ENCODE measurements around the gene PIAS3. TPM values are rescaled to one million over a fixed set of nuclear protein-coding genes. Genes with fewer than 3 reads are reported as not detected.

PIAS3 gene
- total and polyA plus RNA-seq, 5 experiments from 2014 or later, result 10.7 to 33.8 (median 14.7) TPM

DNA sequence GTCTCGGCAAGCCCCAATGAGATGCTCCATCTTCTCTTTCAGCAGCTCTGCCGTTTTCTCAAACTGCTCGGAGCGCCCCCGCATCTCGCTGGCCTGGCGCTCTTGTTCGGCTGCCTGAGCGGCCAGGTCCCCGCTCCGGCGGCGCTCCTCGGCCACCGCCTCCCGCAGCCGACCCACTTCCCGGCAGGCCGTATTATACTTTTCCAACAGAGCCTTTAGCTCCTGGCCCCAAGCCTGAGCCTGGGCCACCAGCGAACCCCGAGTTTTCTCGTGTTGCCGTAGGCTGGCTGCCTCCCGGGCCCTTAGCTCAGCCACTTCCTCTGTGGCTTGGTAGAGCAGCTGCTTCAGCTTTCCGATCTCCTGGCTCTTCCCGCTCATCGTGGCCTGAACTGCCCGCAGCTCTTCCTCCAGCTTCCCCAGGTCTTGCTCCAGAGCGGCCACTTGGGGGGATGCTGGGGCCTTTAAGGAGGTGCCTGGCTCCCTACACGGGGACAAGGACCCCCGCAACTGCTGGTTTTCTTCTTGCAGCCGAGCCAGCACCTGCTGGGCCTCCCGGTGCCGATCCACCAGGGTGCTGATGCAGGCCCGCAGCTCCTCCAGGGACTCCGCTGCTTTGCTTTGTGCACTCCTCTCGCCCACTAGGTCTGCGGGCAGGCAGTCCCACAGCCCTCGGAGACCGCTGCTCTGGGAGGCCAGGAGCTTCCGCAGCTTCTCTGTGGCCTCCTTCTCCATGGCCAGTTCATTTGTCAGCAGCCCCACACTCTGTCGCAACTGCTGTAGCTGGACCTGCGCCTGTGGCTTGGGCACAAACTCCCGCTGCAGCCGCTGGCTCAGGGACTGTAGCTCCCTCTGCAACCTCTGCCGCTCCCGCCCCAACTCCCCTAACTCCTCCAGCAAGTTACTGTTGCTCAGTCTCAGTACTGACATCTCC lies 13.4 kb upstream of the PIAS3 start:
- peak; percentile 91 to 92 for ATAC-seq
- Mint-ChIP-seq H3K9me3 (no peaks in the 10 kb centered on the region), H3K4me1 (peaks cover 9 to 20% (median 17%) of the 10 kb centered on the region in 4 donors), H3K36me3 (peaks cover 0 to 2% (median 0%) of the 10 kb centered on the region in 3 donors), H3K27me3 (peaks cover 0 to 11% (median 2%) of the 10 kb centered on the region in 5 donors), H3K27ac (peak overlapping the region; percentile 75 to 94 (median 84)), H3K4me3 (peak overlapping the region; percentile 75 to 88 (median 81))
- DNase-seq, result peak in 7 of 10 donors; percentile 13 to 54 (median 36)
- POLR2A ChIA-PET, result interaction anchor here (0.5 to 3.7 kb wide), 14 partner anchors 9 to 178 kb away, joined by 3 to 39 read pairs (median 4); partner anchors contain the start of genes ANKRD34A, NUDT17, PIAS3 and POLR3C

DNA sequence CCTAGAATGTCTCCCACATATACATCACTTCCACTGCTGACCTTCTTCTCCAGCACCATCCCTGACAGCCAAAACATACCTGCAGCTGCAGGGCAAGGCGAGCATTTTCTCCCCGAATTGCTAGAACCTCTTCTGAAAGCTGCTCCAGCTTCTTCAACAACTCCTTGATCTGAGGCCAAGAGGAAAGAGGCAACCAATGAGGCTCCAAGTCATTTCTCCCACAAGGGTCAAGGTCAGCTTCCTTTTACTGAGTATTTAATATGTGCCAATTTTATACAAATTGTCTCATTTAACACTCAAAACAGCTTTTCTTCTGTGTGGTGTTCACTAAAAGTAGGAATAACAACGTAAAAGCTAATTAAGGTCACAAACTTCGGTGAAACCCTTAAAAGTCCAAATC lies 9.4 kb upstream of the PIAS3 start:
- POLR2A ChIA-PET, result interaction anchor here (1.4 kb wide), 1 partner anchor 9 kb away, joined by 5 read pairs; the partner anchor contains the start of gene PIAS3
- H3K4me3 Mint-ChIP-seq, result no peak overlapping the region
- peaks cover 7 to 19% (median 17%) of the 10 kb centered on the region in 4 donors for H3K4me1 Mint-ChIP-seq
- peaks cover 0 to 21% (median 0%) of the 10 kb centered on the region in 5 donors for H3K27me3 Mint-ChIP-seq
- H3K9me3 Mint-ChIP-seq, result no peaks in the 10 kb centered on the region
- no peak overlapping the region for H3K27ac Mint-ChIP-seq
- H3K36me3 Mint-ChIP-seq, result peaks cover 0 to 4% (median 0%) of the 10 kb centered on the region in 3 donors
- ATAC-seq (no peak), DNase-seq (no peak)

DNA sequence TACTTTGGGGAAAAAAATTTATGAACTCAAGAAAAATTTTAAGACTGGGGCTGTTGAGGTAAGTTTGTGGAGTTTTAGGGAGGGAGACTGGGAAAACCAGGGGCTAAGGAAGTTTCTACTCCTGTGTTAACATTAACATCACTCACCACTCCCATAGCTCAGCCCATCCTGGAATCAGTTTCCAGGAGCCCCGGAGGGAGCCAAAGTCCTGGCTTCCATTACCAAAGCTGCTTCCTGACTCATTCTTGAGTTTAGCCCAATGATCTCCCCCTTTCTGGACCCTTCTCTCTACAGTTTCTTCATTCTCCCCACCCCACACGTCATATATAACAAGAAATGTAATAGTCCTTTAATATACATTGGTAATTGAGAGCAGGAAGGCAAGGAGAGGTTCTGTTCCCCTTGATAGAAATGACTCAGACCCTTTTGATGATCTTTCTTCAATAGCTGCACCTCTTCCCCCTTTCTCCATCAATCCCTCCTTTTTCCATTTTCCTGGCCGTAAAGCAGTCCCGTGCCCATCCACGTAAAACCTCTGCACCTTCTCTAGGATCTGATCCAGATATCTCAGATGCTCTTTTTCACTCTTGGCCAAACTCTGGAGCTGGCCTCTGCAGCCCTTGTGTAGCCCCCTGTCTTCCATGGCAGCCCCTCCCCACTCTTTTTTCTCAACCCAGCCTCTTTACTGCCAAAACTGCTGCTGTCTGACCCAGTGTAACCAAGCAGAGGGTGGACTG lies 4.6 kb upstream of the PIAS3 start:
- peaks cover 0 to 10% (median 5%) of the 10 kb centered on the region in 4 donors for H3K4me1 Mint-ChIP-seq
- peaks cover 0 to 14% (median 0%) of the 10 kb centered on the region in 5 donors for H3K27me3 Mint-ChIP-seq
- no peak overlapping the region for H3K4me3 Mint-ChIP-seq
- POLR2A ChIA-PET, result interaction anchor here (0.9 kb wide), 1 partner anchor 102 kb away, joined by 4 read pairs; no protein-coding TSS in a partner anchor
- H3K36me3 Mint-ChIP-seq, result peaks cover 0 to 4% (median 0%) of the 10 kb centered on the region in 3 donors
- ATAC-seq (no peak), DNase-seq (no peak)
- H3K9me3 Mint-ChIP-seq, result no peaks in the 10 kb centered on the region
- no peak overlapping the region for H3K27ac Mint-ChIP-seq

DNA sequence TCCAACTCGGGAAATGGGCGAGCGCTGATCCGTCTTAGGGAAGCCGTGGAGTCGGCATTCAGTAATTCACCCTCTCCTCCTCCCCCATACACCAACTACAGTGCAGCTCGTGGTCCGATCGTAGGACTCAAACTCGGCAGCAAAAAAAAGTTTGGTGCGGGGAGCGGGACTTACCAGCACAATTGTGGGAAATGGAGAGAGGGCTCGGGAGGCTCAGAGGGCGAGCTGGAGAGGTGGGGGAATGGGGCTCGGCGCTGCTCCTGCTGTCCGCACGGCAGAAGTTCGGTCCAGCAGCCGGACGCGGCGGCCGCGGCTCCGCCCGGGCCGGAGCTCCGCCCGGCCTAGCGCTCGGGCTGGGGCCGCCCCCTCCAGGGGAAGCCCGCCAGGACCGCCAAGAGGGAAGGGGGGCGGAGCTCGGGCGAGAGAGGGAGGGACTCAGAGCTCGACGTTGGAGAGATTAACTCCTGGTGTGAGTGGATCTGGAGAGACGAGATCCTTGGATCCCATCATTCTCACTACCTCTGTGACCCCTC lies 676 bp upstream of the PIAS3 start:
- Mint-ChIP-seq H3K36me3 (peaks cover 0 to 22% (median 2%) of the 10 kb centered on the region in 3 donors), H3K27me3 (peaks cover 0 to 6% (median 0%) of the 10 kb centered on the region in 5 donors), H3K4me3 (peak overlapping the region; percentile 95 to 99 (median 98)), H3K9me3 (no peaks in the 10 kb centered on the region), H3K27ac (peak overlapping the region; percentile 85 to 96 (median 95)), H3K4me1 (peaks cover 13 to 21% (median 14%) of the 10 kb centered on the region in 4 donors)
- POLR2A ChIA-PET, result interaction anchor here (0.5 to 6.2 kb wide), 26 partner anchors 8 to 178 kb away, joined by 3 to 96 read pairs (median 6); partner anchors contain the start of genes ANKRD34A, ANKRD35, LIX1L and NUDT17
- ATAC-seq (peak; percentile 57 to 70), DNase-seq (peak; percentile 52 to 81 (median 64))

DNA sequence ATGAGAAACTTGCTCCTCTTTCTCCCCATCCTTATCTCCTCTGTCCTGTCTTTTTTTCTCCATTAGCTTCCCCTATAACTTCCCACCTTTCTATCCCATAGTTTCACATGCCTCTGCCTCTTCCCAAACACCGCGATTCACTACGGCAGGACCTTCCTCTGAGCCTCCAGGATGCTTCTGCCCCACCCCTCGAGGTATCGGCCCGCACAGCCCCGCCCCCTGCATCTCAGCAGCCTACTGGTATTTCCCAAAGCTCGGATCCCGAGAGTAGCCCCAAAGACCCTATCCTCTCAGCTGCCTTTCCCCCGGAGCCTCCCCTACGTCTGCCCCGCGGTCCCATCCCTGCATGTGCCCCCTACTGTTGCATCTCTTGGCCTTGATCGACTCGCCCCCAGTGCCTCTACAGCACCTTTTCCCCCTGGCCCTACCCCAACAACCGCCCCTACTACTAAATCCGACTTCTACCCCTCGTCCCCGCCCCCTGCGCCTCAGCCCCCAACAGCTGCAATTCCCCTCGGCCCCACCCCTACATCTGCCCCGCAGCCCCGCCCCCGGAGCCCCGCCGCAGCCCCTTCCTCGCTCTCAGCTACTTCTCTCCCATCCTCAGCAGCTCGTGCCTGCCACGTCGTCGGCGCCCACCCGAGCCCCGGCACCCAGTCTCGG lies 512 bp downstream of the PIAS3 start:
- DNase-seq (peak in 6 of 10 donors; percentile 30 to 82 (median 66)), ATAC-seq (peak; percentile 57 to 61)
- Mint-ChIP-seq H3K36me3 (peaks cover 0 to 30% (median 5%) of the 10 kb centered on the region in 3 donors), H3K9me3 (no peaks in the 10 kb centered on the region), H3K27ac (peak overlapping the region; percentile 85 to 96 (median 95)), H3K27me3 (peaks cover 0 to under 1% (median 0%) of the 10 kb centered on the region in 5 donors), H3K4me1 (peaks cover 13 to 21% (median 14%) of the 10 kb centered on the region in 4 donors), H3K4me3 (peak overlapping the region; percentile 95 to 99 (median 98))
- POLR2A ChIA-PET, result interaction anchor here (0.6 to 6.2 kb wide), 31 partner anchors 8 to 193 kb away, joined by 3 to 96 read pairs (median 5); partner anchors contain the start of genes ANKRD34A, ANKRD35, LIX1L and NUDT17

DNA sequence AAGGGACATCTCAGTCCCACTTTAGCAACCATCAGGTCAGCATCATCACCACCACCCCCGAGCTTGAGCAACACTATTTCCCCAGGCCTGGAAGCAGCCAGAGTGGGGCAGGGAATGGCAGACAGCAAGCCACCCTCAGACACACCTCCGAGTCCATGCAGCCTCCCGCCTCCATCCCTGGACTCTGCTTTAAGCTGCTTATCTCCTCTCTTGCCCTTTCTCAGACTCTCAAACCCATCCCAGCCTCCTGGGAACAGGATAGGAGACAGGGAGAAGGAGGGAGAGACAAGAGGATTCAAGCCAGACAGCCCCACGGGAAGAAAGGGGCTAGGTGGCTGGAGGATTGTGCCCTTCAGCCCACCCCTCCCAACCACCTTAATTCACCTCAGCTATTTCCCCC lies 1.7 kb downstream of the PIAS3 start:
- peaks cover 13 to 21% (median 14%) of the 10 kb centered on the region in 4 donors for H3K4me1 Mint-ChIP-seq
- H3K27me3 Mint-ChIP-seq, result no peaks in the 10 kb centered on the region
- H3K4me3 Mint-ChIP-seq, result peak overlapping the region in 5 of 10 donors; percentile 25 to 97 (median 46)
- ATAC-seq, result no peak
- H3K27ac Mint-ChIP-seq, result peak overlapping the region in 2 of 10 donors; percentile 44 to 49
- POLR2A ChIA-PET, result interaction anchor here (0.6 to 6.2 kb wide), 7 partner anchors 12 to 139 kb away, joined by 4 to 96 read pairs (median 34); partner anchors contain the start of genes ANKRD34A, NUDT17, PEX11B and POLR3GL
- no peaks in the 10 kb centered on the region for H3K9me3 Mint-ChIP-seq
- H3K36me3 Mint-ChIP-seq, result peaks cover 0 to 41% (median 8%) of the 10 kb centered on the region in 3 donors
- DNase-seq, result no peak

DNA sequence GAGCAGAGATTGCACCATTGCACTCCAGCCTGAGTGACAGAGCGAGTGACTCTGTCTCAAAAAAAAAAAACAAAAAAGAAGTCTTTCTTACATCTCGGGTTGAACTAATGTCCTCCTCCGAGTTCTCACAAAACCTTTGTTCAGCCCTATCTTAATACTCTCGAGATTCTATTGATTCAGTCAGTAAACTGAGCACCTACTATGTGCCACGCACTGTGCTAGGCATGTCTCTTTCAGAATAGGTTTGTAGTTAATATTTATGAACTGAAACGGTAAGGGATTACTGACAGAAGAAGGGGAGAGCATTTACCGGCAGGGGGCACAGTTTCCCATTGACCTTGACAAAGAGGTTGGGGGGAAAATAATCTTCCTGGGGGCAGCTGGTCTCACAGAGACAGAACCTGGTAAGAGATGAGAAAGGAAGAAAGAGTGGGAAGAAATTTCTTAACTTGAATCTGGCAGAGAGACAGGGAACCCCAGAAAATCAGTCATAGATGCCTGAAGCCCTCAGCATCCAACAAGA lies 3.4 kb downstream of the PIAS3 start:
- Mint-ChIP-seq H3K4me1 (peaks cover 13 to 21% (median 14%) of the 10 kb centered on the region in 4 donors), H3K27ac (peak overlapping the region in 1 of 10 donors; percentile 22), H3K27me3 (no peaks in the 10 kb centered on the region), H3K36me3 (peaks cover 0 to 51% (median 8%) of the 10 kb centered on the region in 3 donors), H3K4me3 (peak overlapping the region in 2 of 10 donors; percentile 2 to 68), H3K9me3 (no peaks in the 10 kb centered on the region)
- POLR2A ChIA-PET, result interaction anchor here (6.2 kb wide), 1 partner anchor 10 kb away, joined by 96 read pairs; the partner anchor contains the start of gene NUDT17
- DNase-seq (no peak), ATAC-seq (no peak)

DNA sequence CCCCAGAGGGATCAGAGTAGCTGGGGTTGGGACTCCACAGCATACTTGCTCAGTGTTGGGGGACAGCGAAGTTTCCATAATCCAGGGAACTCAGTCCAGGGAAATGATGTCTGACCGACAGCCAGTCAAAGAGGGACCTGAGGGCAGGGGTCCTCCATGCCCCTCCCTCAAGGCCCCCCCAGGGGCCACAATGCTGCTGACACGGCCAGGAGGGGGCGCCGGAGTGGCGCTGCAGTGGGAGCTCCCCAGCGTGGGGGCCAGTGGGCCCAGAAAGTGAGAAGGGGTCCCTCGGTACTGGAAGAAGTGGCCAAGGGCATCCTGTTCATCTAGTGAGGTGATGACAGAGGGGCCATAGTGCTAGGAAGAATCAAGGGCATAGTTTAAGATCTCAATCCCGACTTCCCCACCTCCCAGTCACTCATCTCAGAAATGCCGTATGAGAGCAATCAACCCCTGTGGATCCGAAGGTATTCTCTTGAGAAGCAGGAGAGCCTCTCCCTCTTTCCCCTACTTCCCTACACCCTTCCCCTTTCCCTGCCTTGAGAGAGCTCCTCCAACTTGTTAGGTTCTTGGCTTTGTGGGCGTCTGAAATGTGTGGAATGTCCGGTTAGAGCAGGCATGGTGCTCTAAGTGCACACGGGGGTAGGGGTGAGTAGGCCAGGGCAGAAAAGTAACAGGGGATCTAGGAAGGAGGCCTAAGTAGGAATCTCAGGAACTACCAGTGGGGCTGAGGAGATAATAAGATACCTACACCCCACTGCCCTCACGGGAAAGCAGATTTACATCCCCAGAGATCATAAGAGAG lies 9.3 kb downstream of the PIAS3 start:
- H3K4me3 Mint-ChIP-seq, result no peak overlapping the region
- no peaks in the 10 kb centered on the region for H3K9me3 Mint-ChIP-seq
- H3K4me1 Mint-ChIP-seq, result peaks cover 9 to 14% (median 13%) of the 10 kb centered on the region in 4 donors
- H3K27me3 Mint-ChIP-seq, result no peaks in the 10 kb centered on the region
- POLR2A ChIA-PET, result interaction anchor here (2.7 kb wide), 1 partner anchor 10 kb away, joined by 12 read pairs; the partner anchor contains the start of gene PIAS3
- H3K27ac Mint-ChIP-seq, result peak overlapping the region in 6 of 10 donors; percentile 17 to 65 (median 29)
- H3K36me3 Mint-ChIP-seq, result peaks cover 0 to 36% (median 6%) of the 10 kb centered on the region in 3 donors
- ATAC-seq (no peak), DNase-seq (no peak)

DNA sequence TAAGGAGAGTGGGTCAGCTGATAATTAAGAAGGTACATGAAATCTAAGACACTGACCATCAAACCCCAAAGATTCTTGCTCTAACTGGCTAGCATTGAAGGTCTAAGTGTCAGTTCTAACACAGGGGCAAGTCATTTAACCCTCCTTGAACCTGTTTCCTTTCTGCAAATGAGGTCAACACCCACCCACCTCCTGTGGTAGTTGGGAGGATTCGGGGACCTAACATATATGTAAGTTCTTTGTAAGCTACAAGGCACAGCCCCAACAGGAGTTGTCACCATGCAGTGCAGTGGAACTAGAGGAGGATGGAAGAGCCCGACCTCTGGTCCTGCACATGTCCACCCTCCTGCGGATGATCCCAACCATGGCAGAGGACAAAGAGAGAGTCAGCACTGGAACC lies 11.1 kb downstream of the PIAS3 start:
- Mint-ChIP-seq H3K36me3 (peaks cover 0 to 22% (median 2%) of the 10 kb centered on the region in 3 donors), H3K27ac (peak overlapping the region in 5 of 10 donors; percentile 18 to 75 (median 45)), H3K4me1 (peaks cover 9 to 14% (median 13%) of the 10 kb centered on the region in 4 donors), H3K9me3 (no peaks in the 10 kb centered on the region), H3K4me3 (no peak overlapping the region), H3K27me3 (no peaks in the 10 kb centered on the region)
- no peak for DNase-seq
- no peak for ATAC-seq
- POLR2A ChIA-PET, result interaction anchor here (0.6 to 6.6 kb wide), 2 partner anchors 10 to 167 kb away, joined by 4 to 96 read pairs; partner anchors contain the start of gene PIAS3

DNA sequence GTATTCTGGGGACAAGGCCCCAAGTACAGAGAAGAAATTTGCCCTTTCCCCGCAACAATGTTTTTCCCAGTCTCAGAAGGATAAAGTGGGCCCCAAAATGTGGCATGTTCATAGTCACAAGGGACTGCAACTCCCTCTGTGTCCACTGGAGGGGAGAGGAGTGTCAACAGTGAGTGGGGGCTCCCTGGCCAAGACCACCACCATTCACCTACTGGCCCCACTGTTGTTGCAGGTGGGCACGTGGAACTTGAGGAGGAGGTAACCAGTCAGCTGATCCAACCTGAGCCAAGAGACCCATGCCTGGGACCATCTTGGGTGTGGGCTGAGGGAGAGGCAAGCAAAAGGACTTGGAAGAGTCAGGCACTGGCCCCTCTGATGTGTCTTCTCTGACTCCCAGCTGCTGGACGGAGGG lies 12.7 kb downstream of the PIAS3 start:
- H3K4me3 Mint-ChIP-seq, result peak overlapping the region in 1 of 10 donors; percentile 22
- no peaks in the 10 kb centered on the region for H3K9me3 Mint-ChIP-seq
- peaks cover 9 to 14% (median 13%) of the 10 kb centered on the region in 4 donors for H3K4me1 Mint-ChIP-seq
- no peaks in the 10 kb centered on the region for H3K27me3 Mint-ChIP-seq
- H3K27ac Mint-ChIP-seq, result peak overlapping the region in 6 of 10 donors; percentile 71 to 87 (median 76)
- ATAC-seq (peak; percentile 41 to 57), DNase-seq (peak in 6 of 10 donors; percentile 23 to 40 (median 32))
- H3K36me3 Mint-ChIP-seq, result peaks cover 0 to 26% (median 0%) of the 10 kb centered on the region in 3 donors
- POLR2A ChIA-PET, result interaction anchor here (0.5 to 6.6 kb wide), 9 partner anchors 11 to 166 kb away, joined by 4 to 96 read pairs (median 7); partner anchors contain the start of genes LIX1L, PIAS3, RBM8A and TXNIP
